Panc1 (cell line): Measurements from ENCODE around the gene POC1B. TPM values are rescaled to one million over a fixed set of nuclear protein-coding genes. Genes with fewer than 3 reads are reported as not detected.

ENCODE experiments used
- ATAC-seq: fragments of 200-7000 bp; cut with Tn5 transposase; 2 replicates; pipeline ENCODE4 v1.9.1; 2020; ENCODE audit warnings: mild to moderate bottlenecking, moderate library complexity
- BruUV-seq: library from RNA; stranded (reverse); fragments of 400-500 nt; replicated peaks from 2 replicates; lab custom pipeline; 2021; lab: Mats Ljungman, UMichigan
- CTCF ChIA-PET: fragments of 300-600 bp; sonication (Branson Sonifier 250); formaldehyde crosslinking; loops from one replicate; lab custom pipeline; 2022; ENCODE audit warnings: antibody characterized with exemption; lab: Charles Lee
- POLR2A ChIA-PET: fragments of 300-600 bp; sonication (Branson Sonifier 250); formaldehyde crosslinking; loops from one replicate; lab custom pipeline; 2022; ENCODE audit warnings: antibody characterized with exemption; lab: Charles Lee
- DNase-seq: peaks from one replicate; pipeline ENCODE4 v3.0.0-alpha.2; 2010; ENCODE audit warnings: low read depth, low spot score
- H3K27ac ChIP-seq: 2 replicates; pipeline ENCODE4 v1.5.1; 2011; ENCODE audit warnings: mild to moderate bottlenecking, low read length, inconsistent platforms
- H3K27me3 ChIP-seq: fragments of 200-500 bp; sonication (Bioruptor generic); 2 replicates; pipeline ENCODE4 v1.6.0; 2014; ENCODE audit warnings: low read length, inconsistent platforms; ENCODE audit not compliant: control insufficient read depth, insufficient read depth
- H3K36me3 ChIP-seq: fragments of 200-500 bp; sonication (Bioruptor generic); 2 replicates; pipeline ENCODE4 v1.5.1; 2014; ENCODE audit warnings: inconsistent platforms, mild to moderate bottlenecking, low read length, moderate library complexity; ENCODE audit not compliant: control insufficient read depth, insufficient read depth
- H3K4me1 ChIP-seq: 2 replicates; pipeline ENCODE4 v1.5.1; 2011; ENCODE audit warnings: inconsistent platforms, mild to moderate bottlenecking, low read length, moderate library complexity; ENCODE audit not compliant: control insufficient read depth, insufficient read depth
- H3K4me3 ChIP-seq, 2 experiments: 2 replicates each; pipeline ENCODE4 v1.5.1; 2011 to 2012; ENCODE audit warnings: low read depth in 2 of 2, low read length in 2 of 2, mild to moderate bottlenecking in 2 of 2, inconsistent platforms in 1 of 2, moderate library complexity in 1 of 2
- H3K9me3 ChIP-seq: fragments of 200-500 bp; sonication (Bioruptor generic); 2 replicates; pipeline ENCODE4 v1.5.1; 2014; ENCODE audit warnings: low read depth, mild to moderate bottlenecking, inconsistent platforms, low read length, moderate library complexity; ENCODE audit not compliant: control insufficient read depth, insufficient read depth
- CTCF ChIP-seq: fragments of 450-650 bp; IDR thresholded peaks from 2 replicates; pipeline ENCODE4 v1.5.1; 2017; ENCODE audit warnings: mild to moderate bottlenecking
- POLR2AphosphoS5 ChIP-seq: IDR thresholded peaks from 2 replicates; pipeline ENCODE4 v1.6.1; 2012; ENCODE audit warnings: mild to moderate bottlenecking, low read depth, low read length, moderate library complexity
- SIN3A ChIP-seq: IDR thresholded peaks from 2 replicates; pipeline ENCODE4 v1.6.1; 2012; ENCODE audit warnings: low read depth, mild to moderate bottlenecking, low read length, moderate library complexity, borderline replicate concordance; ENCODE audit not compliant: insufficient read depth
- TCF7L2 ChIP-seq: IDR thresholded peaks from 2 replicates; pipeline ENCODE4 v1.6.1; 2011; ENCODE audit warnings: mild to moderate bottlenecking, low read depth, low read length, inconsistent platforms
- in situ Hi-C: cut with HindIII; loops from 2 replicates; pipeline ENCODE4 v1.10.0; 2016; ENCODE audit warnings: low sequenced_read_pairs, low pct_unique_long_range_greater_than_20kb
- intact Hi-C: fragments of 100-400 bp; cut with micrococcal nuclease; formaldehyde crosslinking; loops from one replicate; pipeline ENCODE4 v1.10.0; 2022; ENCODE audit not compliant: unreplicated experiment
- total RNA-seq: library from RNA; stranded (reverse); gene quantifications from one replicate; pipeline ENCODE4 v1.2.1, GENCODE V29; 2021; ENCODE audit not compliant: unreplicated experiment
- TF ChIP-seq, protein P1 (sequence below), 2 experiments: IDR thresholded peaks; 2 replicates each; pipeline ENCODE4 v1.6.1; 2011 to 2012; ENCODE audit warnings: low read depth in 2 of 2, control low read depth in 1 of 2, low read length in 1 of 2, mild to moderate bottlenecking in 1 of 2, moderate library complexity in 1 of 2; ENCODE audit not compliant: insufficient read depth in 1 of 2

Gene POC1B
- total RNA-seq, 1 experiment from 2014 or later: 7.3 TPM

DNA sequence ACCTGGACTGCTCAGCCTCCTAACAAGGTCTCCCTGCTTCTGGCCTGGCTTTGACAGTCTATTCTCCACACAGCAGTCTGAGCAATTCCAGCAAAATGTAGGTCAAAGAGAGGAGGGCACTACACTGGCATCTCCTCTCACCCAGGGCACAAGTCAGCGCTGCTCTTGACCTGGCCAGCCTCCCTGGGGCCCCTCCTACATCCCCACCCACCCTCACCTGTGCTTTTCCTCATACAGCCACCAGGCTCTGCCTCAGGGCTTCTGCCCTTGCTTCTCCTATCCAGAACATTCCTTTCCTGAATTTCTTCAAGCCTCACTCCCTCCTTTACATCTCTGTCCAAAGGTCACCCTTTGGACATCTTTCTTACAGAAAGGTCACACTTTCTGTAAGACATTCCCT, 34.9 kb downstream of the POC1B start:
- Histone ChIP-seq H3K27ac (no peak overlapping the region), H3K36me3 (no peaks in the 10 kb centered on the region), H3K27me3 (no peaks in the 10 kb centered on the region), H3K9me3 (no peaks in the 10 kb centered on the region), H3K4me3 (no peak overlapping the region), H3K4me1 (no peaks in the 10 kb centered on the region)
- intact Hi-C loops (no loop called here), in situ Hi-C loops (no loop called here)
- no peak for DNase-seq
- BruUV-seq: no TSS peak
- ATAC-seq: no peak
- CTCF ChIA-PET: no interaction called here
- no peak for TF ChIP-seq TCF7L2
- POLR2A ChIA-PET: no interaction called here

GRCh38 chr12:89486264-89486663, 39.6 kb downstream of the POC1B start:
- H3K27me3 ChIP-seq: no peaks in the 10 kb centered on the region
- no peak overlapping the region for H3K27ac ChIP-seq
- H3K4me3 ChIP-seq: no peak overlapping the region
- BruUV-seq: no TSS peak
- ChIA-PET CTCF (no interaction called here), POLR2A (no interaction called here)
- no peak for TF ChIP-seq CTCF
- no peak for TF ChIP-seq POLR2AphosphoS5
- TF ChIP-seq SIN3A: no peak
- TF ChIP-seq TCF7L2: no peak
- TF ChIP-seq, protein P1, sequence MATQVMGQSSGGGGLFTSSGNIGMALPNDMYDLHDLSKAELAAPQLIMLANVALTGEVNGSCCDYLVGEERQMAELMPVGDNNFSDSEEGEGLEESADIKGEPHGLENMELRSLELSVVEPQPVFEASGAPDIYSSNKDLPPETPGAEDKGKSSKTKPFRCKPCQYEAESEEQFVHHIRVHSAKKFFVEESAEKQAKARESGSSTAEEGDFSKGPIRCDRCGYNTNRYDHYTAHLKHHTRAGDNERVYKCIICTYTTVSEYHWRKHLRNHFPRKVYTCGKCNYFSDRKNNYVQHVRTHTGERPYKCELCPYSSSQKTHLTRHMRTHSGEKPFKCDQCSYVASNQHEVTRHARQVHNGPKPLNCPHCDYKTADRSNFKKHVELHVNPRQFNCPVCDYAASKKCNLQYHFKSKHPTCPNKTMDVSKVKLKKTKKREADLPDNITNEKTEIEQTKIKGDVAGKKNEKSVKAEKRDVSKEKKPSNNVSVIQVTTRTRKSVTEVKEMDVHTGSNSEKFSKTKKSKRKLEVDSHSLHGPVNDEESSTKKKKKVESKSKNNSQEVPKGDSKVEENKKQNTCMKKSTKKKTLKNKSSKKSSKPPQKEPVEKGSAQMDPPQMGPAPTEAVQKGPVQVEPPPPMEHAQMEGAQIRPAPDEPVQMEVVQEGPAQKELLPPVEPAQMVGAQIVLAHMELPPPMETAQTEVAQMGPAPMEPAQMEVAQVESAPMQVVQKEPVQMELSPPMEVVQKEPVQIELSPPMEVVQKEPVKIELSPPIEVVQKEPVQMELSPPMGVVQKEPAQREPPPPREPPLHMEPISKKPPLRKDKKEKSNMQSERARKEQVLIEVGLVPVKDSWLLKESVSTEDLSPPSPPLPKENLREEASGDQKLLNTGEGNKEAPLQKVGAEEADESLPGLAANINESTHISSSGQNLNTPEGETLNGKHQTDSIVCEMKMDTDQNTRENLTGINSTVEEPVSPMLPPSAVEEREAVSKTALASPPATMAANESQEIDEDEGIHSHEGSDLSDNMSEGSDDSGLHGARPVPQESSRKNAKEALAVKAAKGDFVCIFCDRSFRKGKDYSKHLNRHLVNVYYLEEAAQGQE (IDR thresholded peaks at IDR 0.05; ENCODE audit: insufficient read depth in 1 of 2, low read depth in 2 of 2, low read length in 1 of 2): no peak
- DNase-seq (no peak), ATAC-seq (no peak)
- H3K4me1 ChIP-seq: no peaks in the 10 kb centered on the region
- H3K36me3 ChIP-seq: no peaks in the 10 kb centered on the region
- intact Hi-C loops: no loop called here
- H3K9me3 ChIP-seq: no peaks in the 10 kb centered on the region
- in situ Hi-C loops: no loop called here

DNA sequence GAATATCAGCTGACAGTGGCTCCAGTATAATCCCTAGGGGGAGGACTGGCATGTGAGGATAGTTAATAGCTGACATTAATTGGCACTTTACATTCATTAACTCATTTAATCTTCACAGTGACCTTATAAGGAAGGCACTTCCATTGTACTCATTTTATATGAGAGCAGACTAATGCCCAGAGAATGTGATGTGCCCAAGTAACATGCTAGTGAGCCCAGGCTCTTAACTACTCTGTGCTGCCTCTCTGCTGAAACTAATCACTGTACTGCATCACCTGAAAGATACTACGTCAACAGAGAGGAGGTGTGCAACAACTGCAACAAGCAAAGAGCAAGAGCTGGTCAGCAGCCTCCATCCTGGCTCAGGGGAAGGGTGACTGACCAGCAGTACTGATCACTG, 41.4 kb downstream of the POC1B start:
- DNase-seq: no peak
- Histone ChIP-seq H3K36me3 (no peaks in the 10 kb centered on the region), H3K9me3 (no peaks in the 10 kb centered on the region), H3K27me3 (no peaks in the 10 kb centered on the region), H3K4me3 (no peak overlapping the region), H3K27ac (no peak overlapping the region), H3K4me1 (no peaks in the 10 kb centered on the region)
- ChIA-PET CTCF (no interaction called here), POLR2A (no interaction called here)
- in situ Hi-C loops: no loop called here
- intact Hi-C loops: no loop called here
- no peak for TF ChIP-seq CTCF
- TF ChIP-seq, protein P1 (IDR thresholded peaks at IDR 0.05; ENCODE audit: insufficient read depth in 1 of 2, low read depth in 2 of 2, low read length in 1 of 2): no peak
- TF ChIP-seq TCF7L2: no peak
- no peak for TF ChIP-seq SIN3A
- TF ChIP-seq POLR2AphosphoS5: no peak
- ATAC-seq: no peak
- no TSS peak for BruUV-seq
